PC-3 (cell line): ENCODE data around the gene MAJIN. TPM values are rescaled to one million over a fixed set of nuclear protein-coding genes. Genes with fewer than 3 reads are reported as not detected.

ENCODE experiments used
- ATAC-seq: fragments of 200-7000 bp; cut with Tn5 transposase; 2 replicates; pipeline ENCODE4 v1.9.1; 2020; ENCODE audit warnings: mild to moderate bottlenecking, moderate library complexity
- BruUV-seq: library from RNA; stranded (reverse); fragments of 400-500 nt; replicated peaks from 2 replicates; lab custom pipeline; 2021; lab: Mats Ljungman, UMichigan
- CTCF ChIA-PET: fragments of 300-600 bp; sonication (Branson Sonifier 250); formaldehyde crosslinking; loops from one replicate; lab custom pipeline; 2022; ENCODE audit warnings: antibody characterized with exemption; lab: Charles Lee
- POLR2A ChIA-PET: fragments of 300-600 bp; sonication (Branson Sonifier 250); formaldehyde crosslinking; loops from one replicate; lab custom pipeline; 2022; ENCODE audit warnings: antibody characterized with exemption; ENCODE audit not compliant: unreplicated experiment; lab: Charles Lee
- DNase-seq: peaks from one replicate; pipeline ENCODE4 v3.0.0-alpha.2; 2015
- H2AFZ ChIP-seq: fragments of 300-600 bp; sonication (generic); 2 replicates; pipeline ENCODE4 v1.6.0; 2016; ENCODE audit warnings: antibody characterized with exemption, low read length
- H3F3A ChIP-seq: fragments of 300-600 bp; sonication (generic); one replicate; pipeline ENCODE4 v1.6.0; 2017; ENCODE audit warnings: antibody characterized with exemption, low read length, control low read depth, mild to moderate bottlenecking; ENCODE audit not compliant: unreplicated experiment
- H3K27ac ChIP-seq: fragments of 300-600 bp; sonication (generic); 2 replicates; pipeline ENCODE4 v1.5.1; 2016; ENCODE audit warnings: mild to moderate bottlenecking, low read length
- H3K27me3 ChIP-seq: fragments of 300-600 bp; sonication (generic); 2 replicates; pipeline ENCODE4 v1.6.1; 2016; ENCODE audit warnings: low read length, mixed read lengths
- H3K36me3 ChIP-seq: fragments of 300-600 bp; sonication (generic); 2 replicates; pipeline ENCODE4 v1.6.1; 2016; ENCODE audit warnings: low read depth, mixed run types, low read length, mixed read lengths
- H3K4me1 ChIP-seq: fragments of 300-600 bp; sonication (generic); 2 replicates; pipeline ENCODE4 v1.5.1; 2016; ENCODE audit warnings: low read length; ENCODE audit not compliant: insufficient read depth
- H3K4me2 ChIP-seq: fragments of 300-600 bp; sonication (generic); 2 replicates; pipeline ENCODE4 v1.6.0; 2016; ENCODE audit warnings: low read length
- H3K4me3 ChIP-seq: fragments of 300-600 bp; sonication (generic); 2 replicates; pipeline ENCODE4 v1.5.1; 2016; ENCODE audit warnings: mild to moderate bottlenecking, low read length, mixed read lengths
- H3K79me2 ChIP-seq: fragments of 300-600 bp; sonication (generic); 2 replicates; pipeline ENCODE4 v1.6.1; 2017; ENCODE audit warnings: low read length, mixed read lengths
- H3K9ac ChIP-seq: fragments of 300-600 bp; sonication (generic); 2 replicates; pipeline ENCODE4 v1.6.0; 2016; ENCODE audit warnings: mild to moderate bottlenecking, low read length
- H3K9me2 ChIP-seq: fragments of 300-600 bp; sonication (generic); replicated peaks from 2 replicates; pipeline ENCODE4 v1.6.1; 2016; ENCODE audit warnings: mixed run types, low read length, mixed read lengths
- H3K9me3 ChIP-seq: fragments of 300-600 bp; sonication (generic); 2 replicates; pipeline ENCODE4 v1.6.1; 2016; ENCODE audit warnings: low read length, mixed read lengths
- H4K20me1 ChIP-seq: fragments of 300-600 bp; sonication (generic); 2 replicates; pipeline ENCODE4 v1.6.1; 2016; ENCODE audit warnings: low read length, mixed read lengths
- CTCF ChIP-seq: fragments of 300-600 bp; sonication (generic); conservative IDR thresholded peaks from 2 replicates; pipeline ENCODE4 v1.5.1; 2017; ENCODE audit warnings: antibody characterized with exemption, low read depth, mild to moderate bottlenecking, low read length
- EZH2 ChIP-seq: fragments of 300-600 bp; sonication (generic); IDR thresholded peaks from one replicate; pipeline ENCODE4 v1.6.1; 2017; ENCODE audit warnings: antibody characterized with exemption, mild to moderate bottlenecking, low read length; ENCODE audit not compliant: unreplicated experiment
- EZH2phosphoT487 ChIP-seq: fragments of 300-600 bp; sonication (generic); IDR thresholded peaks from 2 replicates; pipeline ENCODE4 v1.6.1; 2018; ENCODE audit warnings: mild to moderate bottlenecking, antibody characterized with exemption, low read length, borderline replicate concordance
- intact Hi-C: fragments of 100-400 bp; cut with micrococcal nuclease; formaldehyde crosslinking; loops from 2 replicates; pipeline ENCODE4 v1.9.0; 2023
- total RNA-seq: library from RNA; depleted of rRNA; stranded (reverse); fragments of >200 nt; gene quantifications from 2 replicates; pipeline ENCODE4 v1.2.3, GENCODE V29; 2014

Gene MAJIN
- total RNA-seq, 1 experiment from 2014 or later, result not detected

GRCh38 chr11:64969209-64969608 lies 2.7 kb downstream of the MAJIN start:
- H3K9ac ChIP-seq, result no peak overlapping the region
- intact Hi-C loops, result loop anchor here (2.0 kb wide), 1 partner anchor 38 kb away; no protein-coding TSS in a partner anchor
- no peak overlapping the region for H3K4me3 ChIP-seq
- H3K79me2 ChIP-seq, result no peaks in the 10 kb centered on the region
- ChIA-PET POLR2A (interaction anchor here (0.6 kb wide), 2 partner anchors 28 to 153 kb away, joined by 5 to 18 read pairs; partner anchors contain the start of genes BATF2, FAU and MRPL49), CTCF (interaction anchor here (0.6 kb wide), 2 partner anchors 41 to 43 kb away, joined by 3 read pairs; no protein-coding TSS in a partner anchor)
- no peaks in the 10 kb centered on the region for H3K9me3 ChIP-seq
- peak overlapping the region; percentile 65 for H3K27ac ChIP-seq
- H3K4me2 ChIP-seq, result peak overlapping the region; percentile 37
- H3K27me3 ChIP-seq, result no peaks in the 10 kb centered on the region
- H2AFZ ChIP-seq, result peak overlapping the region; percentile 16; the same call in 1 of the 2 replicates
- no peaks in the 10 kb centered on the region for H3K36me3 ChIP-seq
- DNase-seq, result peak; percentile 91
- H3K9me2 ChIP-seq, result no peaks in the 10 kb centered on the region
- H3F3A ChIP-seq, result peaks cover 9% of the 10 kb centered on the region
- no TSS peak for BruUV-seq
- peak; percentile 83 for ATAC-seq
- no peaks in the 10 kb centered on the region for H4K20me1 ChIP-seq
- TF ChIP-seq EZH2phosphoT487 (no peak), CTCF (no peak), EZH2 (no peak)
- peaks cover 24% of the 10 kb centered on the region for H3K4me1 ChIP-seq

GRCh38 chr11:64967375-64967774 lies 4.5 kb downstream of the MAJIN start:
- no peak for DNase-seq
- Histone ChIP-seq H3K27ac (no peak overlapping the region), H2AFZ (no peak overlapping the region), H3F3A (peaks cover 9% of the 10 kb centered on the region), H3K36me3 (no peaks in the 10 kb centered on the region), H4K20me1 (no peaks in the 10 kb centered on the region), H3K9me2 (no peaks in the 10 kb centered on the region), H3K4me3 (no peak overlapping the region), H3K9ac (no peak overlapping the region), H3K4me2 (no peak overlapping the region), H3K79me2 (no peaks in the 10 kb centered on the region), H3K9me3 (no peaks in the 10 kb centered on the region), H3K4me1 (peaks cover 24% of the 10 kb centered on the region), H3K27me3 (no peaks in the 10 kb centered on the region)
- TF ChIP-seq EZH2 (no peak), EZH2phosphoT487 (no peak), CTCF (no peak)
- ATAC-seq, result no peak
- CTCF ChIA-PET, result no interaction called here
- intact Hi-C loops, result no loop called here
- BruUV-seq, result no TSS peak
- POLR2A ChIA-PET, result no interaction called here

DNA sequence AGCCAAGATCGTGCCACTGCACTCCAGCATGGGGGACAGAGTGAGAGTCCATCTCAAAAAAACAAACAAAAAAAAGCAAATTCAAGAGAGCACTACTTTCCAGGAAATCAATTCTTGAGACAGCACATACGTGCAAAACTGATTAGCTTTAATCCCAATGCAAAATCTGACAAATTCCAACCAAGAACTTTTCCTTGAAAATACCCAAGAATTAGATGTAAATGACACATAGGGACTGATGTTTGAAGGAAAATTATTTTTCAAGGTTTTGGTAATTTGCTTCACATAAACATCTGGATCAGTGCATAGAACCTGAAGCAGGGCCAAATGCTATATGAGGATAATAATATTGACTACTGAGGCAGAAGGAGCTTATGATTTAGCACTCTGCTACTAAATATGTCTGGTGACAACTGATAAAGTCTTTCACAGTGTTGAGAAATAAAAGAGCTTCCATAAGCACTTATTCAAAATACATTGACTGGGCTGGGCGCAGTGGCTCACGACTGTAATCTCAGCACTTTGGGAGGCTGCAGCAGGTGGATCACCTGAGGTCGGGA lies 8.8 kb downstream of the MAJIN start:
- peaks cover 7% of the 10 kb centered on the region; the same call in 1 of the 2 replicates for H3K4me1 ChIP-seq
- CTCF ChIA-PET, result no interaction called here
- H4K20me1 ChIP-seq, result no peaks in the 10 kb centered on the region
- intact Hi-C loops, result no loop called here
- H3K4me3 ChIP-seq, result no peak overlapping the region
- H3F3A ChIP-seq, result no peaks in the 10 kb centered on the region
- no peak overlapping the region for H3K4me2 ChIP-seq
- POLR2A ChIA-PET, result no interaction called here
- TF ChIP-seq EZH2phosphoT487, result no peak
- ATAC-seq (no peak), DNase-seq (no peak)
- BruUV-seq, result no TSS peak
- H3K9me3 ChIP-seq, result no peaks in the 10 kb centered on the region
- no peaks in the 10 kb centered on the region for H3K9me2 ChIP-seq
- no peaks in the 10 kb centered on the region for H3K79me2 ChIP-seq
- H3K36me3 ChIP-seq, result no peaks in the 10 kb centered on the region
- no peak overlapping the region for H3K27ac ChIP-seq
- H3K27me3 ChIP-seq, result no peaks in the 10 kb centered on the region
- no peak overlapping the region for H3K9ac ChIP-seq
- H2AFZ ChIP-seq, result no peak overlapping the region
